NCI-H226 (cell line): Measurements from ENCODE around the gene VAT1L.
A peak's percentile ranks its signal among the peaks of the same experiment; 100 is the strongest.

Experiments used
- DNase-seq: peaks from one replicate; pipeline ENCODE4 v3.0.0-alpha.2; 2015

The VAT1L gene

DNA sequence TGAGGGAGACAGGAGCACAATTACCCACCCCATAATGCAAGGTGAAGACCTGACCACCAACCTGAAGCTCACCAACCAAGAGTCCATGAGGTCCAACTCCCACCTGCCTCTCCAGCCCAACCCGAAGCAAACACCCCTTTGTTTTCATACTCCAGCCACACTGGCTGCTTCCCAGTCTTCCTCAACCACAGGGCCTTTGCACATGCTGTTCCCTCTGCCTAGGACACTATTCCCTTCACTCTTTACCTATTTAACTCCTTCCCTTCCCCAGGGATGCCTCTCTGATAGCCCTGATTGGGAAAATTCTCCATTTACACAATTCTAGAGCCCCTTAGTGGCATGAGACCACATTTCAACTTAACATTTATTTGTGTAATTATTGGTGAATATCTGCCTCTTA lies 86.0 kb downstream of the VAT1L start:
- DNase-seq = no peak

- no peak for DNase-seq
Measured at GRCh38 chr16:77876776-77877175, 88.4 kb downstream of the VAT1L start.

GRCh38 chr16:77877712-77878347 lies 89.5 kb downstream of the VAT1L start:
- peak; percentile 75 for DNase-seq

DNA sequence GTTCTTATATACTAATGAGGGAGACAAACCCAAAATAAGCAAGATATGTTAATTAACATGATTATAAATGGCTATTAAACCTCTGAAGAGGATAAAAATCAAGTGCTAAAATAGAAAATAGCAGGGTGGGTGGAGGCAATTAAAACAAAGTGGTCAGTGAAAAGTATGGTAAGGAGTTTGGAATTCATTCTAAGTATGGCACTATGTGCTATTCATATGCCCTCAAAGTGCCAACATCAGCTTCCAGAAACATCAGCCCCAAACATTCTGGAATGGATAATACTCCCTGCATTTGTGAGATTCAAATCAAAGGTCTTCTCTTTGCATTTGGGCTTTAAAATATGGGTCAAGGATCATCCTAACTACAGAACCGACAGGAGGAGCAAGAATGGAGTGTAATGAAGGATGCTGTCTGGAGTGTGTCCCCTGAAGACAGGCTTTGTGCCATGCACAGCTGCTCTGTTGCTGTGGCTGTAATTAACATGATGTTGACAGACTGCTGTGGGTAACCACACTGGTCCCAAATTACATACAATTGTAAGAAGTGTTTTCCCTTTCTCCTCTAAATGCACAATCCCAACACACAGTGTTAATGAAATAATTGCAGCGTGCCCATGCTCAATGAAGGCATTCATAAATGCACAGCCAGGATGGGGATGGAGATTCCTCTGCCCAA lies 93.1 kb downstream of the VAT1L start:
- no peak for DNase-seq

DNA sequence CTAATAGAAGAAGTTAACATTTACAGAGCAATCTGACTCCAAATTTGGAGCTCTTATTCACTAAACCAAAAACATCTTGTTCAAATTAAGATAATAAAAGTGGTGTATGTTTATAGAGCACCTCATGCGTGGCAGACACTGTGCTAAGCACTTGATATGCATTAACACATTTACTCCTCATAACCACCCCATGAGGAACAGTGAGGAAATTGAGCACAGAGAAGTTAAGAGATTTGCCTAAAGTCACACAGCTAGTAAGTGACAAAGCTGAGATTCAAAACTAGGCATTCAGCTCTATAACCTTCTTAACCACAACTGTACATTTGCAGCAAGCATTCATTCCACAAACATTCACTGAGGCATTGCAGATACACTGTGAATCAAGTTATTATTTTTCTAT lies 94.0 kb downstream of the VAT1L start:
- DNase-seq = no peak

DNA sequence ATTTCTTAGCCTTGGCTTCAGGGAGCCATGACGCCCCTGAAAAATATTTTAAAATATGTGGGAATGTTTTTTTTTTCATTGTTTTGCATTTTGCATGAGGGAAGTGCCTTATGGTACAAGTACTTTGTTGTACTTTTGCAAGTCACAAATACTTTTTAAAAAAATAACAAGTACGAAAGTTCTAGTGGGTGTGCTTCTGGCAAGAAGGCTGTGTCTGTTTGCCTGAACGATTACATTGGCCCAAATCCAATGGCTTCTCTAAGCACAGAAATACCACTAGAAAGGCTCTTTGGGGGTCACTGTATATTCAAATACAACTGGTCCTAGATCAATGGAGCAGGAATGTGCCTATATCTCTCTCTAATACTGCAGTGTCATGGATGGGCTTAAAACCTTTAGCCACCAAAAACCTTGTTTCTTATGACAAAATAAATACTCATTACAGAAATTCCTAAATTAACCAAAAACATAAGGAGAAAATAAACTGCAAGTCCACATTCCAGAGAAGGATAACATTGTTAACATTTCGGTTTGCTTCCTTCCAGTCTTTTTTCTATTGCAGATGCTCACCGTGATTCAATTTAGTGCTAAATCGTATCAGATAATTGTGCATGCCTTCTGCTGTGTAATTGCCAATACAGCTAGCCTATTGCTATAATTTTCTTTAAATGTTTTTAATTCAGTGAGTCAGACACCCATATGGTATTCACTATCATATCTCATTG lies 97.4 kb downstream of the VAT1L start:
- DNase-seq = no peak

GRCh38 chr16:77888871-77889270 lies 100.5 kb downstream of the VAT1L start:
- no peak for DNase-seq

DNA sequence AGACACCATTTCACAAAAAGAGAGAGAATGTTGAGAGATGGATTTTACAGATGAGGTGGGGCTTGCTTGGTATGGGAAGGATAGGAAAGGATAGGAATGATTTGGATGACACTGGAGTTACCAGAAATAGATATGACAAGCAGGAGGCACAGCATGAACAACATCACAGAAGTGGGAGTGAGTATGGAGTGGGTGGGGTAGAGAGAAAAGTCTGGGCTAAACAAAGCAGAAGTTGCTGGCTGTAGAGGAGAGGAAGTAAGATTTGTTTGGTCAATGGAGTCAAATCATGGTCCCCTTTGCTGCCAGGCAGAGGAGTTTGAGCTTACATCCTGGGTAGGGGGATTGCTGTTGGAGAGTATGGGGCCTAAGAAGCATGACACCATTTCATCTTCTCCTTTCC lies 101.7 kb downstream of the VAT1L start:
- DNase-seq = no peak

DNA sequence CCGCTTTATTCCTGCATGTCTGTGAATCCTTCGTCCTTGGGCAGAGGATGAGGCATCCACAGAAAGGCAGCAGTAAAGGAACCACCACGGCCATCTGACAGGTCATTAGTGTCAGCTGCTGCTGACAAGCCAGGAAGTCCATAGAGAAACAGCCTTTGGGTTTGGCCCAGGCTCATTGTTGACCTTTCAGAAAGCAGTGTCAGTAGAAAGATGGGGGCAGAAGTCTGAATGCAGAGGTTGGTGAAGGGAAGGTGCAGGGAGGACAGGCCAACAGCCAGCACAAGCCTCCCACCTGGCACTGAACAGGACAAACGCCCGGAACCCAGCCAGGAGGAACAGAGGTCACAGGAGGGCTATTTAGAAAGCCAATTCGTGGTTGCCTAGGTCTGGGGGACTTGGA lies 105.8 kb downstream of the VAT1L start:
- no peak for DNase-seq

- no peak for DNase-seq
Measured at GRCh38 chr16:77895962-77896361, 107.6 kb downstream of the VAT1L start.

GRCh38 chr16:77896415-77897128 lies 108.2 kb downstream of the VAT1L start:
- peak; percentile 29 for DNase-seq

GRCh38 chr16:77897129-77897437 lies 108.7 kb downstream of the VAT1L start:
- DNase-seq = no peak

GRCh38 chr16:77897831-77898605 lies 109.7 kb downstream of the VAT1L start:
- DNase-seq = no peak

DNA sequence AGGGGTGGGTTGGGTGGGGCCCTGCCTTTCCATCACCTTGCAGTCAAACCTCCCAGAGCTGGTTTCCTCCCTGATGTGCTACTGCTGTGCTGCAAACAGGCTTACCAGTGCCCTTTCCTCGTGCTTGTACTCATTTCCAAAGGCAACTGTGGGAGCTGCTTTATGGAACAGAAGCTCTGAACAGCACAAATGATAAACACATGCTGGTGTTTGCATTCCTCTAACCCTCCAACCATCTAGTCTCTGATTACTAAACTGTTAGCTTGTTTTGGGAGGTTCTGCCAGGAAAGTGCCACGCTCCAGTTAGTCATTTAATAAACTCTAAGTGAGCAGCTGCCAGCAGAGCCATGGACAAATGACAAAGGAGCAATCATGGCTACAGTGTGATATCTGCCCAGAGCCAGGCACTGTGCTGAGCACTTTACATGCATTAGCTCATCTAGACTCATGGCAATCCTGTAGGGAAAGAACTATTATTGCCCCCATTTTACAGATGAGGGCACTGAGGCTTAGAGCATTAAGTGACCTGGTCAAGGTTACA lies 110.4 kb downstream of the VAT1L start:
- peak; percentile 27 for DNase-seq

- no peak for DNase-seq
Measured at GRCh38 chr16:77899416-77899815, 111.1 kb downstream of the VAT1L start.

DNA sequence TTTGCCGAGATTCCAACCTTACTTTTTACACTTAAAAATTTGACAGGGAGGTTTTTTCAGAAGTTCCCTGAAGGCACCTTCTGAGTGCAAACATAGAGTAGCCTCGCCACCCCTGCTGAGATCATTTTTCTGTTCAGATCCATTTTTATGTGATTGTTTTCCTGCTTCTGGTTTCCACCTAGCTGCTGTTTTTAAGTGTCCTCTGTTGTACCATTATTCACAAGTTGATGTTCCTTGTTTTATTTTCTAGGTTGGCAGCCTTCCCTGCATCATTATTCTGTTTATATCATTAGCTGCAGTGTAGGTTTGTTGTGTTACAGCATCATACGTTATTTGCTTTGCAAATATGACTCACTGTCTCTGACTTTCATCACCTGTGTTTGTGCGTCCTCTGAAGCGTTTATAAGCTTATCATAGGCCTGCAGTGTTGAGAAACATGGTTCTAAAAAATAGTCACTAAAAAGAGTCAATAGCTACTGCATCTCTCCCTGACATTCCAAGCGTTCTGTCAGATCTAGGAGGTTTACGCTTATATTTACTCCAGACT lies 117.1 kb downstream of the VAT1L start:
- no peak for DNase-seq

- no peak for DNase-seq
Measured at GRCh38 chr16:77910021-77910420, 121.7 kb downstream of the VAT1L start.

DNA sequence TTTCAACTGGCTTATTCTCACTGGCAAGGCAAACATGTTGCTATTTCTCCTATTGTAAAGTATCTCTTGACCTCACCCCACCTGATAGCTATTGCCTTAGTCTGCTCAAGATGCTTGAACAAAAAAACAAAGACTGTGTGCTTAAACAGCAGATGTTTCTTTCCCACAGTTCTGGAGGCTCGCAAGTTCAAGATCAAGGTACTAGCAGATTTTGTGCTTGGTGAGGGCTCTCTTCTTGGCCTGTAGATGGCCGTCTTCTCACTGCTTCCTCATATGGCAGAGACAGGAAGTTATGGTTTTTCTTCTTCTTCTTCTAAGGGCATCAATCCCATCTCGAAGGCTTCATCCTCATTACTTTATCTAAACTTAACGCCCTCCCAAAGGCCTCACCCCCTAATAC lies 124.3 kb downstream of the VAT1L start:
- DNase-seq = no peak

DNA sequence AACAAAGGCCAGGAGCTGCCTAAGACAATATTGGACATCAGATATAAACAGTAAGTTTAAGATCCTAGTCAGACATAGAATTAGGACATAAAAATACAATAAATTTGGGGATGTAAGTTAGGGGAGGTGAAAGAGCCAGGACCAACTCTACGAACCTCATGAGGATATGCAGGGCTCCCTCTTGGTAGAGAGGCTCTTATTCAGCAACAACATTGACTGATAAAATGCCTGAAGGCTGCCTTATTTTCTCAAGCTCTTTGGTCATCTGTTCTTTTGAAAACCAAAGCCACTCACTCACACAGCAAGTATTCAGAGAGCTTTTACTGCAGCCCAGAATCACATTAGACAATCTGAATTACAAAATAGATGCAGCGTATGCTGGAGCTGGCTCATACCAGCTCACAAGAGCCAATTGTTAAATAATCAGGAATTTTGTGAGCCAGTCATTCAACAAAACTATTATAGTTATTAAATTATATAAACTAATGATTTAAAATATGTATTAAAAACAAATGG lies 125.4 kb downstream of the VAT1L start:
- no peak for DNase-seq

DNA sequence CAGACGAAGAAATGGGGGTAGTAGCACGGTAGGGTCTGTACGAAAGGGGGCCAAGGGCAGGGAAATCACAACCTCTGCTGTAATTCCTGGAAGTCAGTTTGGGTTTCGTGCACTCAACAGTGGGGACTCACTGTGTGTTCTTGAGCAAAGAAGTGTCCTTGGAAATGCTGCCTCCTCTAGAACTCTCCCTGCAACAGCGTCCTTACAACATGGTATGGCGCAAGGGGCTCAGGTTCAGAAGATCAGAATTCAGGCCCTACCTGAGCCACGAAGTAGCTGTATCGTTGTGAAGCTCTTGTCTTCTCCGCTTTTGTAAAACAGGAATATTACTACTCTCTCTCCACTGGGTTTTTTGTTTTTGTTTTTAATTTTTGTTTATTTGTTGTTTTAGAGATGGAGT lies 127.7 kb downstream of the VAT1L start:
- DNase-seq = no peak

DNA sequence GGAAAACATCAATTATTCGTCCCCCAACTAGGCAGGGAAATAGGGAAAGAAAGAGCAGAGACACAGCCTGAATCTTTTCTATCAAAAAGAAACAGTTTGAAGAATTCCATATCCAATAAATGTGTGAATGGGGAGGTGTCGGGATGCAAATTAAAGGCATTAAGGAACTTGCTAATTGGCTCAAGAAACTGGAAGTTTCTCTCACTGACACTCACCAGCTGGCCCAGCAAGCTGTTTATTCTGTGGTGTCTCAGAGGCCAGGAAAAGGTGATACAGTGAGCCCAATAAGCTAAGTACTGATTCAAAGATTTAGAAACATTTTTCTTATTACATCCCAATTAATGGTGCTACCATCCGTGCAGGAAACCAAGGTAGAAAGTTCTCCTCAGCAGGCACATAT lies 129.6 kb downstream of the VAT1L start:
- DNase-seq = no peak
